HL-60/S4 treated with retinoic acid at 250 ng/mL for 4 days and 3 days (cell line): Measurements from ENCODE around the gene GFPT1.

Source experiments
- in situ Hi-C: fragments of 300-500 bp; cut with MboI; formaldehyde crosslinking; loops from 2 replicates; pipeline ENCODE4 v1.7.0; 2022; ENCODE audit warnings: low sequenced_read_pairs

The GFPT1 gene

DNA sequence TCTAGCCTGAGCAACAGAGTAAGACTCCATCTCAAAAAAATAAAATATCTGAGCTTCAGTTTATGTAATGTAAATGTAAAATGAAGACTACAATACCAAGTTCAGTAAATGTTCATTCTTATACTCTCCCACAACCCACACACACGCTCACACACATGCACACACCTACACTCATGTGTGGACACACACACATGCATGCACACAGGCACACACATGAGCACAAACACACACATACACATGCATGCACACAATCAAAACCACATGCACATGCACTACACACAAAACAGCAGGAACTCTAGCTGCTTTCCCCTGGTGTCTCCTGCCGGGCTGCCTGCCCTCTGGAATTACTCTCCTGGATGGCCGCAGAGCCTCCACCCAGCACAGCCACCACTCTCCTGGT, 90.6 kb downstream of the GFPT1 start:
- in situ Hi-C loops, result no loop called here

DNA sequence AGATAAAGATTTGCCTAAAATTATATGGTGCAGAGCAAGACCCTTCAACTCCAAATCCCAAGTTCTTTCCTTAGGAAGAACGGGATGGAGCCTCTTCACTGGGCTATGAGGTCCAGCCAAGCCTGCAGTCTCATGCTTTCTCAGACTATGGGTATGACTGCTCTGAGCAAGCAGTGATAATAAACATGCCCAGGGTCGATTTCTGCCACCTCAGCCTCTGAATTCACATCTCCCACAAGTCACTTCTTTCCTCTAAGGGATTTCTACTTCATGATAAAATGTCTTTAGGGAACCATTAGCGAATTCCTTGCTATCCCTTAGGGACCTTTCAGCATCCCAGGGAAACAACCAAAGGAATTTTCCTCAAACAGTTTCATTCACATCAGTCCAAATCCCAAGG, 94.8 kb downstream of the GFPT1 start:
- in situ Hi-C loops, result no loop called here

DNA sequence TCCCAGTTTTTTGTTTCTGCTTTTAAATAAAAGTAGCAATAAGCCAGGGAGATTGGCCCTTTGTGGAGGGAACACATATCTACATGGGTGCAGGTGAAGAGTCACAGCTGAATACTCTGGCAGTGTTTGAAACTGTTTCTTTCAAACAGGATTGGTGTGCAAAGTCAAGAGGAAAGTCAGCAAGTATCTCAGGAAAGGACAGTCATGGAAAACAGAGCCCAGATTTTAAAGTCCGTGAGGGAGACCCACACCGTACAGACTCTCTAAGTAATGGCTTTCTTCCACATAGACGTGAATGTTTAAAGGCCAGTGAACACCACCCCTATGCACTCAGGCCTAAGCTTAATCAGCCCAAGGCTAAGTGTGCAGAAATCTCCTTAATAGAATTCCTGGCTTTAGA, 95.3 kb downstream of the GFPT1 start:
- in situ Hi-C loops, result no loop called here

DNA sequence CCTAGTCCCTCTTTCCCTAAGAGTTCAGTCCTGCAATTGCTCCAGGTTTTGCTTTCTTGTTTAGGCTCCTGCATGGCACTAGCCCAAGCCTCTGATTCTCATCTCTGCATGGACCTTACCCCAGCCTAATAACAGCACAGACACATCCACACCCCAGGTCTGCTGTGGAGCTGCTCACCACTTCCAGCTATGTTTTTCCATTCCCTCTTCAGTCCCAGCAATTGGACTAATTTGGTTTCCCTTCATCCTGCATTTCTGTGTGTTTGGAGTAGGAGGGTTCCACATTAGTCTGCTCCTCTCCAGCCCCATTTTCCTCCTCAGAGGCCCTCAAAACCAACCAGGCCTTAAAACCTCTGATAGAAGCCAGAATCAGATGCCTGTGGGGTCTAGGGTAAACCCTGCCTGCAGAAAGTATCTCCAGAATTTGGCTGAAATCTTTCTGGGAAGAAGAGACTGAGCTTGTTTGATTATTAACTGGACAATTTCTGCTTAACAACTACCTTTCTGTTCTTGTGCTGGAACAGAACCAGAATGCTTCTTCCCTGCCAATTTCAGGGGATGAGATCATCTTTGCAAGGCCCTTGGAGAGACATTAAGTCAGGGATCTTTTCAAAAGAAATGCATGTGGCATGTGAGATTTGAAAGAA, 95.9 kb downstream of the GFPT1 start:
- in situ Hi-C loops, result no loop called here

DNA sequence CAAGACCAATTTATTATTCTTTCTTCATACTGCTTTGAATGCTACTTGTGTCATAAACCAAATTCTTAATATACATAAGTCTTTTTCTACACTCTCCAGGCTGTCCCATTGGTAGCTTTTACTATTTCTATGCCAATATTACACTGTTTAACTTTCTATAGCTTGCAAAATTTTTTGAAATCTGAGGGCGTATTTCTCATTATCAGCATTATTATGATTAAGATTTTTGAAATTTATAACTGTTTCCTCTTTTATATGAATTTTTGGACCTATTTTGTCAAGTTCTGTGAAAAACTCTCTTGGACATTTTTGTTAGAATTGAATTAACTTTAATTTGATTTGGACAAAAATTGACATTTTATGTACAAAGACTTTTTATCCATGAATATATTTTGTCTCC, 98.6 kb downstream of the GFPT1 start:
- in situ Hi-C loops, result no loop called here

DNA sequence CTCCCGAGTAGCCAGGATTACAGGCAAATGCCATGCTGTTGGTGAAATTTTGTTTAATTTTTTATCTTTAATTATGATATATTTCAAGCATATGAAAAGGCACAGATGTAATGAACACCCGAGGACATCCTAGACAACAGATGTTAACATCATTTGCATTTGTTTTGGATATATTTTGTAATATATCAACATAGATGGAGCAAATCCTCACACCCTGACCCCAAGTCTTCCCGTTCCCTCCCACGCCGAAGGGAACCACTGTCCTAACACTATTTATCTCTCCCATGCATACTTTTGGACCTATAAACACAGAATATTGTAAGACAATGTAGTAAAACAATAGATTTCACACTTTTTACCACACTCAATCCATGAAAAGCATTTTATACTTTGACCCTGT, 99.5 kb downstream of the GFPT1 start:
- in situ Hi-C loops, result no loop called here

DNA sequence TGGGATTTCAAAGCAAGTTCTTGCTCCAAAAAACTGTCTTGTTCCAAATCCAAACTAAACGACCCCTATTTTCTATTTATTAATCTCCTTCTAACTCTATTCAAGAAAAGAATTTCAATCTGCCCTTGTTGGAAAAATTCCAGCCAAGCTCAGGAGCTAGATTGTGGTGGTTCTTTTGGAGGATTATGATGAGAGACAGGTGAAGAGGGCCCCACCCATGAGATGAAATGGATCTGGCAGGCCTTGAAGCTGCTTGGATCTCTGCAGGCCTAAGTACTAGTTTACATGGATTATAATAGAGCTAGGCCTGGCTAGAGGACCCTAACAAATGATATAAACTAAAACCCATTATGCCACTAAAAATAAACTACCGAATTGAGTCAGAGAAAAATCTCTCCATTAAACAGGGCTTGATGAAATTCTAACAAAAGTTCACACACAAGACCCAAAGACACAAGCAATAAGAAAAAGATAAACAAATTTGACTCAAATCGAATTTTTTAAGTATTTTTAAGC, 101.6 kb downstream of the GFPT1 start:
- in situ Hi-C loops, result no loop called here

DNA sequence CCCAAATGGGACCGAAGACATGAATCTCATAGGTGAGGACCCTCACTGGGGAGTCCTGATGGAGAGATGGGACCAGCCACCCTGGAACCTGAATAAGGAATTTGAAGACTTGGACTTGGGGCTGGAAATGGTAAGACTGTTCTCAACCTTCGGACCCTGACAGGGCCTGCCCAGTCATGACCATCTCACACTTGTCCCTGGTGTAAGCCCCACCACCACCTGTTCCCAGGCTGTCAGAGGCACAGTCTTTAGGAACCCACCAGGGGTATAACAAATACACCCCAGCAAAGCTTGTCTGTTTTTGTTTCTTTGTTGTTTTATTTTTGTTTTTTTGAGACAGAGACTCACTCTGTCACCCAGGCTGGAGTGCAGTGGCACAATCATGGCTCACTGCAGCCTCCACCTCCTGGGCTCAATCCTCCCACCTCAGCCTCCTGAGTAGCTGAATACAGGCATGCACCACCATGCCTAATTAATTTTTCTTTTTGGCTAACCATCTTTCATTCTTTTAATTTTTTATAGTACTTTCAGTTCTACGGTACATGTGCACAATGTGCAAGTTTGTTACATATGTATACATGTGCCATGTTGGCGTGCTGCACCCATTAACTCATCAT, 106.1 kb downstream of the GFPT1 start:
- in situ Hi-C loops, result no loop called here

DNA sequence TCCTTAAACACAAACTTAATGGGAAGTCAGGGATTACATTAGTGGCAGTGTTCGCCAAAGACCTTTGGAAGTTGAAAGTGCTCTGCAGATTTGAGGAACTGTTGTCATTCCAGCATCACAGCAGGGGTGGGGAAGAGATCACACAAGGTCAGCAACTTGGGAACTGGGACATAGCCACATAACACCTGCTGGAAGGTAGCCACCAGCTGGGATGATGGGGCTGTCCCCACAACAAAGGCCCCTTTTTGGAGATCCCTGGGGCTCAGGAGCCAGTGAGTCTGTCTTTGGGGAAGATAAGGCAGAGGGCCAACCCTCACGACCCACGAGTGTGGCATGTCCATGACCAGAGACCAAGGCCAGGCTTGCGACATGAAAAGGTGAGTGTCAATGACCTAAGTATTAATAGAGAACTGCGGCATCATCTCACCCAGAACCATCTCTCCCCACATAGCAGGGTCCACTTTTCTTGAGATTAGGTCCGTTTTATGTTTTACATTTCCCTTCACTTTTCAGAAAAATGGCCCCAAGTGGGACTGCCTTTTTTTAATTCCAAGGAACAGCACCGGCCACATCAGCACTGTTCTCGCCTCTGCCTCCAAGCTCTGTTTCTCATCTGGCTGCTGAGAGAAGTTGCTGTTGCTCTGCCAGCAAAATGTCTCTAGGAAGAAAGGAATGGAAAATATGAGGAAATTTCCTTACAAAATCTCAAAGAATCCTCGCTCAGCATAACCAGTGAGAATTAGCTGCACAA, 106.9 kb downstream of the GFPT1 start:
- in situ Hi-C loops, result no loop called here

DNA sequence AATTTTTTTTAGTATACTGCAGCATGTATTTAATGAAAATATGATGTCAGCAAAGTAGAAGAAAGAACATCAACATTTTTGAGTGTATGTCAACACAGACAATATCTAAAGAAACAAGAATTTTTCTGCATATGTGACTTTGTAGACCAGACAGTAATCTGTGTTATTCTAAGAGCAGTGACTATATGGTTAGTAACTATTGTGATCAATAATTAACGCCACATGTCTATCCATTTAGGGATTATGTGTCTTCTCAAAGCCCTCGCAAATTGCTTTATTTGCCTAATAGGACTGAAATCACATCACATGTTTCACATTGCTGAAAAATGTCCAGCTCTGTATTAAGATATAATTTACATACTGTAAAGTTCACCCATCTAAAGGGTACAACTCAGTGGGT, 107.8 kb downstream of the GFPT1 start:
- in situ Hi-C loops, result no loop called here

DNA sequence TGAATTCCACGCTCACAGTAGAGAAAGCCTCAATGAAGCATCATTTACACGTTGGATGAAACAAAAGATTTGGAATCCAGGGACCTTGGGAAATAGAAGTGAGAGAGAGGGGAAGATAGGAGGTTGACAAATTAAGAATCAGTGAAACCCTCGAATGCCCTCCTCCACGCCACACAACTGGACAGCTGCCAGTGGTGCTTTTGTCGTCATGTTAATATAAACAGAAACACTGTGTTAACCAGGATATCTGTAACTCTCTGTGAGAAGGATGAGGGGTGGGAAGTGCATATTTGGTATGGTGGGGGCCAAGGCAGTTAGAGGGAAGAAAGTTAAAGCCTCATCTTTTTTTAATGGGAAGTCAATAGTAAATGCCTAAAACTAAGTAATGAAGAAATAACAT, 108.7 kb downstream of the GFPT1 start:
- in situ Hi-C loops, result no loop called here

DNA sequence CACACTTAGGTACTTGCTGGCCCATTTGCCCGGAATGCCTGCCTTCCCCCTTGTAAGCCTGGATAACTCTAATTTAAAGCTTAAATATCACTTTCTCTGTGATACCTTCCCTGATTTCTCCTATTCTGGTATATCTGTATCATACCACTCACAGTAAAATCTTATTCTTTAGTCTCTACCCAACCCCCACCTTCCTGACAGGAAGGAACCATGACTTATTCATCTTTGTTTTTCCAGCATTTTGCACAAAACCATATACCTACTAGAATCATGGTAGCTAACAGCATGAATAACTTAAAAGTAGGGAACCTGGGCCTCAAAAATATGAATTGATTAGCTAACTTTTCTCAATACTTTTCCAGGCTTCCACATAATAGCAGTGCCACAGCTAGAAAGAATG, 111.5 kb downstream of the GFPT1 start:
- in situ Hi-C loops, result no loop called here

DNA sequence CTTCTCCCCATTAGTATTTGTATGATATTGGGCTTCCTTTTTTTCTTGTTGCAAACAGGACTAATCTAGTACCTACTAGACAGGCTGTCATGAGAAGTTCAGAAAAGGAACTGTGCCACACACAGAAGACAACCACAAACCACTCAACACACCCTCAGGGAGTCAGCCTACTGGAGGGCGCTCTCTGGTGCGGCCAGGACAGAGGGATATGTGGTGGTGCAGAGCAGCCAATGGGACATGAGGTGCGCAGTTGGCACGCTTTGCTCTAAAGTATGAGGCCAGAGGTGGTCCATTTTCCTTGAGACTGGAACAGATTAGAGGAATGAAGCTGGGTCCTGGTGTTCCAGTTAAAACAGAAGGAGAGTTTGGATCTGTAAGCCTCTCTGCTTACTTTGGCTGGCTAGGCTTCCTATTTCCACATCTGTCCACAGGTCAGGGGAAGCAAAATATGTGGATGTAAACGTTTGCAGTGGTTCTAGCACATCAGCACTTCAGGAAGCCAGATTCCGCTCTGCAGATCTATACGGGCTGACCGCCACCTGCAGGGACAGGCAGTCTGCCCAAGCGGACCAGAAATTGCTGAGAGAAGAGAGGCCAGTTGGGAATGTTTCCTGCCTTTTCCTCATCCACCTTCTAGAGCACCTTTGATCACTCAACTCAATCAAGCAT, 114.1 kb downstream of the GFPT1 start:
- in situ Hi-C loops, result no loop called here

DNA sequence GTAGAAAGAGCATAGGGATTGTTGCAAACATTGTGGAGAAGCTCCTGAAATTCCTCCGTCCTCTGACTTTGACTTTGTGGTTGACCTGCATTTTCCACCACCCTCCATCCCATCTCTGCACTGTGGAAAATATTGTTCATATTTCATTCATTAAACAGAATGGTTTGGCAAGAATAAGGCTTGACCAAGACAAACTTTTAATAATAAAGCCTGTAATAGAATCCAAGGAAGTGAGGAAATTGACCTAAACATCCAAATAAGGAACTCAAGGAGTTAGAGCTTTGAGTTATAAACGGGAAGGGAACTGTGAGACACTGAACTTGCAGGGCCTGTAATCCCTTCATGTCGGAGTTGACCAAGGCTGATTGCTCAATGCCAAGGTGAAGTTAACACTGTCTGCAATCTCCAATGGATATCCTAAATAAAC, 115.2 kb downstream of the GFPT1 start:
- in situ Hi-C loops, result no loop called here
